ENCODE results near the gene MYBPC2. TPM values are rescaled to one million over a fixed set of nuclear protein-coding genes. Genes with fewer than 3 reads are reported as not detected.

Gene MYBPC2
- total and polyA plus RNA-seq, 9 of the 15 experiments (the other 6 are each of a cell fraction or from before 2014, with no cell fraction given) = 0.01 to 0.14 (median 0.04) TPM; not detected in 6

DNA sequence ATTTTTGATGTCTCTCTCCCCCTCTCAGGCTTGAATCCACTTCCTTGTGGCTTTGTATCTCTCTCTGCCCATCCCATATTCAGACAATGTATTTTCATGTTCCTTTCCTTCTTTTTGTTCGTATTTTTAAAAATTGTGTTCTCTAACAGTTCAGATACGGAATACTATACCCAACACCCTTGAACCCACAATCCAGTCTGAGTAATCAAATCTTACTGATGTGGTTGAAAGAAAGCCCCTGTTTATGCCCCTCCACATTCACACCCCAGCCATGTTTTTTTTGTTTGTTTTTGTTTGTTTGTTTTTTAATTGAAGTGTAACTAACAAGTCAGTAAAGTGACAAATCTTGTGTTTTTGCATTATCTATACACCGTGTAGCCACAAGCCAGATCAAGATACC, 12.6 kb upstream of the MYBPC2 start:
- DNase-seq (ENCODE audit: extremely low read depth in 1 of 4, low spot score in 3 of 4) = no peak
- H3K27ac ChIP-seq (ENCODE audit: extremely low read depth, low read depth, low read length) = no peak overlapping the region
- H3K9me3 ChIP-seq (replicated peaks; ENCODE audit: control insufficient read depth, insufficient read depth, low read depth, low read length) = no peaks in the 10 kb centered on the region
- H2AFZ ChIP-seq (ENCODE audit: low read depth, low read length) = no peak overlapping the region
- WGBS (ENCODE audit: insufficient coverage, low coverage, missing lambda C conversion rate) = 47% methylated on average over 3 of the region's 3 CpGs
- no peak for ATAC-seq
- H3K27me3 ChIP-seq (ENCODE audit: control insufficient read depth in 2 of 2, insufficient read depth in 2 of 2, low read length in 2 of 2) = no peaks in the 10 kb centered on the region
- BruUV-seq (replicated peaks) = no TSS peak
- intact Hi-C loops (cut with micrococcal nuclease) (no loop called here), in situ Hi-C loops (cut with MboI) (no loop called here)
- H3K36me3 ChIP-seq (ENCODE audit: control insufficient read depth, insufficient read depth, low read length) = peaks cover 19% of the 10 kb centered on the region; the same call in 1 of the 3 replicates
- POLR2A ChIA-PET = interaction anchor here (1.1 kb wide), 1 partner anchor 41 kb away, joined by 3 read pairs; no protein-coding TSS in a partner anchor
- H3K4me3 ChIP-seq = no peak overlapping the region
- CTCF ChIA-PET (ENCODE audit: low intra/inter-chr PET ratio) = no interaction called here
- no peaks in the 10 kb centered on the region for H3K79me2 ChIP-seq (ENCODE audit: control insufficient read depth, insufficient read depth, low read length)
- peaks cover 6 to 47% of the 10 kb centered on the region in 2 experiments for H3K4me1 ChIP-seq (replicated peaks in 1 of 2; ENCODE audit: control insufficient read depth in 2 of 2, insufficient read depth in 2 of 2, low read length in 2 of 2)
- FAIRE-seq = peak; percentile 26
- H3K9me1 ChIP-seq (ENCODE audit: control insufficient read depth, insufficient read depth, low read length) = no peaks in the 10 kb centered on the region
- no peak overlapping the region for H3K4me2 ChIP-seq (ENCODE audit: insufficient read depth, low read length)
- H4K20me1 ChIP-seq (replicated peaks; ENCODE audit: control insufficient read depth, insufficient read depth, low read length) = no peaks in the 10 kb centered on the region
- no peak overlapping the region for H3K9ac ChIP-seq (ENCODE audit: insufficient read depth in 1 of 2, low read depth in 2 of 2, low read length in 2 of 2)
- TF ChIP-seq TBP (optimal IDR thresholded peaks at IDR 0.05; ENCODE audit: low read depth, low read length) (no peak), ZFP1 (CRISPR knock-in tag; IDR thresholded peaks at IDR 0.05) (no peak), XRCC3 (IDR thresholded peaks at IDR 0.05) (no peak), CHD2 (IDR thresholded peaks at IDR 0.05; ENCODE audit: low read depth, low read length) (no peak), CBX1 (IDR thresholded peaks at IDR 0.05; ENCODE audit: low read depth) (no peak), KLF1 (tag; IDR thresholded peaks at IDR 0.05) (no peak), PRPF4 (IDR thresholded peaks at IDR 0.05; ENCODE audit: insufficient read depth, low read depth, low read length, poor library complexity, severe bottlenecking) (no peak), SIX5 (IDR thresholded peaks at IDR 0.05; ENCODE audit: borderline replicate concordance in 1 of 2, insufficient read depth in 1 of 2, low read depth in 1 of 2, low read length in 2 of 2) (no peak), BRD4 (IDR thresholded peaks at IDR 0.05) (no peak), SRF (CRISPR knock-in tag; IDR thresholded peaks at IDR 0.05) (no peak), SMARCA4 (IDR thresholded peaks at IDR 0.05) (no peak), FOXA1 (IDR thresholded peaks at IDR 0.05; ENCODE audit: borderline replicate concordance) (no peak), MEF2D (tag; conservative IDR thresholded peaks at IDR 0.05; ENCODE audit: low read depth) (no peak), CBX3 (IDR thresholded peaks at IDR 0.05; ENCODE audit: borderline replicate concordance in 1 of 2, low read length in 2 of 2) (no peak)
- TF ChIP-seq, protein P1, sequence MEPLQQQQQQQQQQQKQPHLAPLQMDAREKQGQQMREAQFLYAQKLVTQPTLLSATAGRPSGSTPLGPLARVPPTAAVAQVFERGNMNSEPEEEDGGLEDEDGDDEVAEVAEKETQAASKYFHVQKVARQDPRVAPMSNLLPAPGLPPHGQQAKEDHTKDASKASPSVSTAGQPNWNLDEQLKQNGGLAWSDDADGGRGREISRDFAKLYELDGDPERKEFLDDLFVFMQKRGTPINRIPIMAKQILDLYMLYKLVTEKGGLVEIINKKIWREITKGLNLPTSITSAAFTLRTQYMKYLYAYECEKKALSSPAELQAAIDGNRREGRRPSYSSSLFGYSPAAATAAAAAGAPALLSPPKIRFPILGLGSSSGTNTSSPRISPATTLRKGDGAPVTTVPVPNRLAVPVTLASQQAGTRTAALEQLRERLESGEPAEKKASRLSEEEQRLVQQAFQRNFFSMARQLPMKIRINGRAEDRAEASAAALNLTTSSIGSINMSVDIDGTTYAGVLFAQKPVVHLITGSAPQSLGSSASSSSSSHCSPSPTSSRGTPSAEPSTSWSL (CRISPR knock-in tag; IDR thresholded peaks at IDR 0.05; ENCODE audit: borderline replicate concordance) = no peak
- TF ChIP-seq, protein P2, sequence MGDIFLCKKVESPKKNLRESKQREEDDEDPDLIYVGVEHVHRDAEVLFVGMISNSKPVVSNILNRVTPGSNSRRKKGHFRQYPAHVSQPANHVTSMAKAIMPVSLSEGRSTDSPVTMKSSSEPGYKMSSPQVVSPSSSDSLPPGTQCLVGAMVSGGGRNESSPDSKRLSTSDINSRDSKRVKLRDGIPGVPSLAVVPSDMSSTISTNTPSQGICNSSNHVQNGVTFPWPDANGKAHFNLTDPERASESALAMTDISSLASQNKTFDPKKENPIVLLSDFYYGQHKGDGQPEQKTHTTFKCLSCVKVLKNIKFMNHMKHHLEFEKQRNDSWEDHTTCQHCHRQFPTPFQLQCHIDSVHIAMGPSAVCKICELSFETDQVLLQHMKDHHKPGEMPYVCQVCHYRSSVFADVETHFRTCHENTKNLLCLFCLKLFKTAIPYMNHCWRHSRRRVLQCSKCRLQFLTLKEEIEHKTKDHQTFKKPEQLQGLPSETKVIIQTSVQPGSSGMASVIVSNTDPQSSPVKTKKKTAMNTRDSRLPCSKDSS (IDR thresholded peaks at IDR 0.05; ENCODE audit: low read depth, partially characterized antibody) = no peak
- TF ChIP-seq, protein P3, sequence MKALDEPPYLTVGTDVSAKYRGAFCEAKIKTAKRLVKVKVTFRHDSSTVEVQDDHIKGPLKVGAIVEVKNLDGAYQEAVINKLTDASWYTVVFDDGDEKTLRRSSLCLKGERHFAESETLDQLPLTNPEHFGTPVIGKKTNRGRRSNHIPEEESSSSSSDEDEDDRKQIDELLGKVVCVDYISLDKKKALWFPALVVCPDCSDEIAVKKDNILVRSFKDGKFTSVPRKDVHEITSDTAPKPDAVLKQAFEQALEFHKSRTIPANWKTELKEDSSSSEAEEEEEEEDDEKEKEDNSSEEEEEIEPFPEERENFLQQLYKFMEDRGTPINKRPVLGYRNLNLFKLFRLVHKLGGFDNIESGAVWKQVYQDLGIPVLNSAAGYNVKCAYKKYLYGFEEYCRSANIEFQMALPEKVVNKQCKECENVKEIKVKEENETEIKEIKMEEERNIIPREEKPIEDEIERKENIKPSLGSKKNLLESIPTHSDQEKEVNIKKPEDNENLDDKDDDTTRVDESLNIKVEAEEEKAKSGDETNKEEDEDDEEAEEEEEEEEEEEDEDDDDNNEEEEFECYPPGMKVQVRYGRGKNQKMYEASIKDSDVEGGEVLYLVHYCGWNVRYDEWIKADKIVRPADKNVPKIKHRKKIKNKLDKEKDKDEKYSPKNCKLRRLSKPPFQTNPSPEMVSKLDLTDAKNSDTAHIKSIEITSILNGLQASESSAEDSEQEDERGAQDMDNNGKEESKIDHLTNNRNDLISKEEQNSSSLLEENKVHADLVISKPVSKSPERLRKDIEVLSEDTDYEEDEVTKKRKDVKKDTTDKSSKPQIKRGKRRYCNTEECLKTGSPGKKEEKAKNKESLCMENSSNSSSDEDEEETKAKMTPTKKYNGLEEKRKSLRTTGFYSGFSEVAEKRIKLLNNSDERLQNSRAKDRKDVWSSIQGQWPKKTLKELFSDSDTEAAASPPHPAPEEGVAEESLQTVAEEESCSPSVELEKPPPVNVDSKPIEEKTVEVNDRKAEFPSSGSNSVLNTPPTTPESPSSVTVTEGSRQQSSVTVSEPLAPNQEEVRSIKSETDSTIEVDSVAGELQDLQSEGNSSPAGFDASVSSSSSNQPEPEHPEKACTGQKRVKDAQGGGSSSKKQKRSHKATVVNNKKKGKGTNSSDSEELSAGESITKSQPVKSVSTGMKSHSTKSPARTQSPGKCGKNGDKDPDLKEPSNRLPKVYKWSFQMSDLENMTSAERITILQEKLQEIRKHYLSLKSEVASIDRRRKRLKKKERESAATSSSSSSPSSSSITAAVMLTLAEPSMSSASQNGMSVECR (CRISPR knock-in tag; IDR thresholded peaks at IDR 0.05) = no peak

Measured in K562 (cell line).